GM12865 (cell line): ENCODE measurements around the gene NR1D1.

Experiments
- DNase-seq: peaks from one replicate; pipeline ENCODE4 v3.0.0; 2010; ENCODE audit warnings: low read depth
- H3K4me3 ChIP-seq: 2 replicates; pipeline ENCODE4 v1.5.1; 2011; ENCODE audit warnings: mild to moderate bottlenecking, low read depth, low read length, control low read depth
- TF ChIP-seq, protein P1 (sequence below): IDR thresholded peaks from 2 replicates; pipeline ENCODE4 v1.5.1; 2011; ENCODE audit warnings: low read length, control low read depth, low read depth, inconsistent platforms; ENCODE audit not compliant: insufficient read depth; ENCODE audit errors: missing control alignments

Gene NR1D1

DNA sequence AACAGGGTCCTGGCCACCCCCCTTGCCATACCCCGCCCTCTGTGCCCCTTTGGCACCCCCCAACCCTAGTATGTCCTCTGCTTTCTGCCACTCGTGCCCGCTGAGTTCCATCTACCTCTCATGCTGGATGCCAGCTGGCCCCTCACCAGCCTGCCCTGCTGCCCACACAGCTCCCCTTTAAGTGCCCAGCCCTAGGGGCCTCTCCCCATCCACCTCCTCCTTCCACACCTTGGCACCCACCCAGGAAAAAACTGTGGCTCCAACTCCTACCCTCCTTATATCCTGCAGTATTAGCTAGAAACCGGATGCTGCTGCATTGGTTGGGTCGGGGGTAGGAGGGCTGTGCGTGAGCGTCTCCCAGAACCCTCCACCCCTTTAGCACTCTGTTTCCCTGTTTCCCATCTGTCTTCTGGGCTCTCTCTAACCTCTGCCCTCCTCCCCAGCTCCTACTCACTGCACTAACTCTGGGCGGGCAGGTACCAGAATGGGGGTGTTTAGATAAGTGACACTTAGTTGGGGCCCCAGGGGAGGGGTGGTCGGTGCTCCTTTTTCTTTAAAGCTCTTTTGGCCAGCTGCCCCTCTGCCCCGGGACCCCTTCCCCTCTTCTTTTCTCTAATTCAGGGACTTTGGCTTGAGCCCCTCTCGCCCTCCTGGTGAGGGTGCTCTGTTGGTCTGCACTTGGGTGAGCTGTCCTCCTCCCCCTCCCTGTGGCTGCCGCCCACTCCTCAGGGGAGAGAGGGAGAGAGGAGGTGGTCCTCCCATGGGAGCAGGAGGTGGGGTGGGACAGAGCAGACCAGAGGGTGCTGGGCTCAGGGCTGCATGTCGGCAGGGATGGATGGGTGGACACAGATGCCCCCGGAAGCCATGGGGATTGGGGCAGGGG is 9.9 kb downstream of the NR1D1 start:
- TF ChIP-seq, protein P1, sequence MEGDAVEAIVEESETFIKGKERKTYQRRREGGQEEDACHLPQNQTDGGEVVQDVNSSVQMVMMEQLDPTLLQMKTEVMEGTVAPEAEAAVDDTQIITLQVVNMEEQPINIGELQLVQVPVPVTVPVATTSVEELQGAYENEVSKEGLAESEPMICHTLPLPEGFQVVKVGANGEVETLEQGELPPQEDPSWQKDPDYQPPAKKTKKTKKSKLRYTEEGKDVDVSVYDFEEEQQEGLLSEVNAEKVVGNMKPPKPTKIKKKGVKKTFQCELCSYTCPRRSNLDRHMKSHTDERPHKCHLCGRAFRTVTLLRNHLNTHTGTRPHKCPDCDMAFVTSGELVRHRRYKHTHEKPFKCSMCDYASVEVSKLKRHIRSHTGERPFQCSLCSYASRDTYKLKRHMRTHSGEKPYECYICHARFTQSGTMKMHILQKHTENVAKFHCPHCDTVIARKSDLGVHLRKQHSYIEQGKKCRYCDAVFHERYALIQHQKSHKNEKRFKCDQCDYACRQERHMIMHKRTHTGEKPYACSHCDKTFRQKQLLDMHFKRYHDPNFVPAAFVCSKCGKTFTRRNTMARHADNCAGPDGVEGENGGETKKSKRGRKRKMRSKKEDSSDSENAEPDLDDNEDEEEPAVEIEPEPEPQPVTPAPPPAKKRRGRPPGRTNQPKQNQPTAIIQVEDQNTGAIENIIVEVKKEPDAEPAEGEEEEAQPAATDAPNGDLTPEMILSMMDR: no peak
- DNase-seq: no peak
- no peak overlapping the region for H3K4me3 ChIP-seq

DNA sequence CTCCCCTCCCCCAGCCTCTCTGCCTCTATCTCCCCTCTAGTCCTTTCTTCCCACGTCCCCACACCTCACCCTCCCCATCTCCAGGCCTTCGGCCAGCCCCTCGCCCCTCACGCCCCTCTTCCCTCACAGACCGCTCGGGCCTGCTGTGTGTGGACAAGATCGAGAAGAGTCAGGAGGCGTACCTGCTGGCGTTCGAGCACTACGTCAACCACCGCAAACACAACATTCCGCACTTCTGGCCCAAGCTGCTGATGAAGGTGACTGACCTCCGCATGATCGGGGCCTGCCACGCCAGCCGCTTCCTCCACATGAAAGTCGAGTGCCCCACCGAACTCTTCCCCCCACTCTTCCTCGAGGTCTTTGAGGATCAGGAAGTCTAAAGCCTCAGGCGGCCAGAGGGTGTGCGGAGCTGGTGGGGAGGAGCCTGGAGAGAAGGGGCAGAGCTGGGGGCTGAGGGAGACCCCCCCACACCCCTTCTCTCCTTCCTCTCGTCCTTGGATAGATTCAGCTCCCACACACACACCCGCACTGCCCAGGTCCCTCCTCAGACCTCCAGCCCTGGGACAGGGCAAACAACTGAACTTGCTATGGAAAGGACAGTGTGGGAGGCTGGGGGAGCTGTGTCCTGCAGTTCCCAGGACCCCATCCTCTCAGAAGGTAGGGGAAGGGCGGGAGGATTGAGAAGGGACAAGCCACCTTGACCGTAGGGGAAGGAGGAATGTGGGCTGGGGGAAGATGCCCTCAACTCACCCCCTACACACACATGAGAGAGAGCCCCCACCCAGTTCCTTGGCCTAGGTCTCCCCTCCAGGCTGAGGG is 11.1 kb downstream of the NR1D1 start:
- TF ChIP-seq, protein P1: no peak

DNA sequence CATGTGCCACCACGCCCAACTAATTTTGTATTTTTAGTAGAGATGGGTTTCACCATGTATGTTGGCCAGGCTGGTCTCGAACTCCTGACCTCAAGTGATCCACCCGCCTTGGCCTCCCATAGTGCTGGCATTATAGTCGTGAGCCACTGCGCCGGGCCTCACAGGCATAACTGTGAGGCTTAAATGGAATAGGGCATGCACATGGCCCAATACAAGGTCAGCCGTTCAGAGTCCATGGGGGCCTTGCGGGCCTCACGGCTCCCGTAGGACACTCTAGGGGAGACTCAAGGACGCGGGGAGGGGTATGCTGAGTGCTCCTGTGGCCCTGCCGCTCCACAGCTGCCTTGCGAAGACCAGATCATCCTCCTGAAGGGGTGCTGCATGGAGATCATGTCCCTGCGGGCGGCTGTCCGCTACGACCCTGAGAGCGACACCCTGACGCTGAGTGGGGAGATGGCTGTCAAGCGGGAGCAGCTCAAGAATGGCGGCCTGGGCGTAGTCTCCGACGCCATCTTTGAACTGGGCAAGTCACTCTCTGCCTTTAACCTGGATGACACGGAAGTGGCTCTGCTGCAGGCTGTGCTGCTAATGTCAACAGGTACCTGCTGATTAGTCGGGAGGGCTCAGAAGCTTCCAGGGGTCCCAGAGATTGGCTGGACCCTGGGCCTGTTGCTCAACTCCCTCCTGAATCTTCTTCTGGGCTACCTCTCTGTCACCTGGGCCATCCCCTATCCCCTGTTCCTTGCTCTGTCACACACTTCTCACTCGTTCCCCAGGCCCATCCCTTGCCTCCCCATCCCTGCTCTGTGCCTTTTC is 12.3 kb downstream of the NR1D1 start:
- TF ChIP-seq, protein P1: no peak
- H3K4me3 ChIP-seq: no peak overlapping the region

More for the DNA sequence above, 11.1 kb downstream of the NR1D1 start:
- no peak for DNase-seq
- H3K4me3 ChIP-seq: no peak overlapping the region

DNA sequence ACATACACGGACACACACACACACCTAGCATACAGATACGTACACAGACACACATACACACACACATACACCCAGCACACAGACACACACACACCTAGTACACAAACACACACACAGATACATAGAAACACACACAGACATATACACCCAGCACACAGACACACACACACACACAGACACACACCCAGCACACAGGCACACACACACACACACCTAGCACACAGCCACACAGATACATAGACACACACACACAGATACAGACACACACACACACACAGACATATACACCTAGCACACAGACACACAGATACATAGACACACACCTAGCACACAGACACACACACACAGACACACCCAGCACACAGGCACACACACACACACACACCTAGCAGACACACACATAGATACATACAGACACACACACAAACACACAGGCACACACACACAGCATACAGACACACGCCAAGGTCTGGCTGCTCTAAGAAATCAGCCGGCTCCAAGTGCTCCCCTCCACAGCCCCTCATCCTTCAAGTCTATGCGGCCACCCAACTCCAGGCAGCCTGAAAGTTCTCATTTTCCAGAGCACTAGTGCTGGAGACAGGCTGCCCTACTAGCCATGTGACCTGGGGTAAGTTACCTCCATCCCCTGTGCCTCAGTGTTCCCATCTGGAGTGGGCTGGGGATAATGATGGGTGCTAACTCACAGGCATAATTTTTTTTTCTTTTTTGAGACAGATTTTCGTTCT is 13.2 kb downstream of the NR1D1 start:
- TF ChIP-seq, protein P1: no peak
- no peak for DNase-seq
- no peak overlapping the region for H3K4me3 ChIP-seq

More for the DNA sequence above, 12.3 kb downstream of the NR1D1 start:
- DNase-seq: no peak

DNA sequence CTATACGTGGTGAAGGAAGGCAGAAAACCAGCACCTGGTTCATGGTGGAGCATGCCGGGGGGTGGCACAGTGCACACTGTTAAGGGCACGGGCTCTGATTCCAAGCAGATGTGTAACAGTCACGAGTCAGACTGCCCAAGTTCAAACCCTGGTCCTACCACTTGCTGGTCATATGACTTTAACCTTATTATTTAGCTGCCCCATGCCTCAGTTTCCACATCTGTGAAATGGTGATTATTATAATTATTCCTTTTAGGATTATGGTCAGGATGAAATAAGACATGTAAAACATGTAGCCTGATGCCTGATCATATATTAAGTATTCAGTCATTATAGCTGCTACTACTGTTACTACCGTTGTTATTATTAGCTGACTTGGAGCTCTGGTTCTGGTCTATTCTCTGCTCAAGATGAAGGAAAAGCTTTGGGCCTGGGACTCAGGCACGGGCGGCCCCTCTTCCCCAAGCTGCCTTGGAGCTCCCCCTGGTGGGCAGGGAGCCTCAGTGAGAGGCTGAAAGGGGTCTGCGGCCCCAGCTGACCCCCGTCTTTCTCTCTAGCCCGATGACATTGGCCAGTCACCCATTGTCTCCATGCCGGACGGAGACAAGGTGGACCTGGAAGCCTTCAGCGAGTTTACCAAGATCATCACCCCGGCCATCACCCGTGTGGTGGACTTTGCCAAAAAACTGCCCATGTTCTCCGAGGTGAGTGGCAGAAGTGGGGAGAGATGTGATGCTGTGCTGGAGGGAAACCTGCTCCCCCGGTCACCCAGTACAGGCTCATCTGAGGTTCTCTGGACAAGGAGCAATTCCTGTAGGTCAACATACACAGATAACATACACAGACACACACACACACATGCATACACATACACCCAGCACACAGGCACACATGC is 14.0 kb downstream of the NR1D1 start:
- peak; percentile 58 for DNase-seq
- no peak overlapping the region for H3K4me3 ChIP-seq
- TF ChIP-seq, protein P1: peak; percentile 83
